Lung (tissue), 12 donors: ENCODE results near the gene RCSD1. TPM values are rescaled to one million over a fixed set of nuclear protein-coding genes. Genes with fewer than 3 reads are reported as not detected.

Source experiments
- ATAC-seq: fragments of 200-7000 bp; cut with Tn5 transposase; one replicate; pipeline ENCODE4 v1.9.1; 2020; ENCODE audit warnings: moderate number of reproducible peaks; ENCODE audit not compliant: insufficient read depth, low FRiP score
- DNase-seq, 3 donors: peaks; one replicate each; pipeline ENCODE4 v3.0.0-alpha.2; 2013 to 2017
- H3K27ac ChIP-seq, 2 donors: one replicate each; pipeline ENCODE4 v1.5.1; 2013; ENCODE audit warnings: mild to moderate bottlenecking in 2 of 2, moderate library complexity in 2 of 2, control low read depth in 1 of 2, inconsistent platforms in 1 of 2, low read depth in 1 of 2, low read length in 1 of 2
- H3K27me3 ChIP-seq, 3 donors: one replicate each; pipeline ENCODE4 v1.5.1; 2013; ENCODE audit warnings: low read length in 2 of 3; ENCODE audit not compliant: control insufficient read depth in 3 of 3, insufficient read depth in 3 of 3
- H3K36me3 ChIP-seq, 4 donors: one replicate each; pipeline ENCODE4 v1.5.1; 2013; ENCODE audit warnings: low read length in 4 of 4, mild to moderate bottlenecking in 1 of 4, moderate library complexity in 1 of 4; ENCODE audit not compliant: control insufficient read depth in 4 of 4, insufficient read depth in 4 of 4
- H3K4me1 ChIP-seq, 5 donors: one replicate each; pipeline ENCODE4 v1.5.1; 2013; ENCODE audit warnings: low read length in 5 of 5, mild to moderate bottlenecking in 2 of 5, moderate library complexity in 1 of 5; ENCODE audit not compliant: control insufficient read depth in 5 of 5, insufficient read depth in 5 of 5
- H3K4me3 ChIP-seq: one replicate; pipeline ENCODE4 v1.5.1; 2013; ENCODE audit warnings: mild to moderate bottlenecking, control low read depth, moderate library complexity
- H3K9ac ChIP-seq, 2 donors: one replicate each; pipeline ENCODE4 v1.5.1; 2013; ENCODE audit warnings: low read length in 2 of 2, control low read depth in 1 of 2; ENCODE audit not compliant: insufficient read depth in 1 of 2
- H3K9me3 ChIP-seq, 4 donors: one replicate each; pipeline ENCODE4 v1.5.1; 2013; ENCODE audit warnings: low read length in 3 of 4, mild to moderate bottlenecking in 1 of 4, moderate library complexity in 1 of 4; ENCODE audit not compliant: control insufficient read depth in 4 of 4, insufficient read depth in 3 of 4
- WGBS, 2 donors: extraction: QIAGEN DNeasy Blood & Tissue Kit; methylation state at CpG; one replicate each; pipeline ENCODE4 v1.1.7; 2013; 5-methylcytosine and 5-hydroxymethylcytosine counted together
- polyA plus RNA-seq, 2 donors: library from polyadenylated mRNA; stranded (reverse); fragments of 200-250 nt; gene quantifications; one replicate each; pipeline ENCODE4 v1.2.1, GENCODE V29; 2013
- total RNA-seq, 2 donors: library from RNA; depleted of rRNA in 1 of 2; stranded (reverse); fragments of >200 nt in 1 of 2; gene quantifications; one replicate each; pipeline ENCODE4 v1.2.1, GENCODE V29; 2014 to 2021
- TF ChIP-seq, protein P1 (sequence below): IDR thresholded peaks from 2 replicates; pipeline ENCODE4 v1.5.1; 2012; ENCODE audit warnings: mild to moderate bottlenecking; ENCODE audit errors: control extremely low read depth, extremely low read depth
- donor health status: control.
- donor health status: control.
- donor health status: Bipolar disorder and iron deficiency.
- donor health status: healthy.
- donor health status: DM: yes; HTN: yes; CAD: no.

The RCSD1 gene
- total and polyA plus RNA-seq, 4 donors = 7.6 to 29.4 (median 23.8) TPM

- H3K27ac ChIP-seq = no peak overlapping the region
- no peak overlapping the region for H3K4me3 ChIP-seq
- TF ChIP-seq, protein P1, sequence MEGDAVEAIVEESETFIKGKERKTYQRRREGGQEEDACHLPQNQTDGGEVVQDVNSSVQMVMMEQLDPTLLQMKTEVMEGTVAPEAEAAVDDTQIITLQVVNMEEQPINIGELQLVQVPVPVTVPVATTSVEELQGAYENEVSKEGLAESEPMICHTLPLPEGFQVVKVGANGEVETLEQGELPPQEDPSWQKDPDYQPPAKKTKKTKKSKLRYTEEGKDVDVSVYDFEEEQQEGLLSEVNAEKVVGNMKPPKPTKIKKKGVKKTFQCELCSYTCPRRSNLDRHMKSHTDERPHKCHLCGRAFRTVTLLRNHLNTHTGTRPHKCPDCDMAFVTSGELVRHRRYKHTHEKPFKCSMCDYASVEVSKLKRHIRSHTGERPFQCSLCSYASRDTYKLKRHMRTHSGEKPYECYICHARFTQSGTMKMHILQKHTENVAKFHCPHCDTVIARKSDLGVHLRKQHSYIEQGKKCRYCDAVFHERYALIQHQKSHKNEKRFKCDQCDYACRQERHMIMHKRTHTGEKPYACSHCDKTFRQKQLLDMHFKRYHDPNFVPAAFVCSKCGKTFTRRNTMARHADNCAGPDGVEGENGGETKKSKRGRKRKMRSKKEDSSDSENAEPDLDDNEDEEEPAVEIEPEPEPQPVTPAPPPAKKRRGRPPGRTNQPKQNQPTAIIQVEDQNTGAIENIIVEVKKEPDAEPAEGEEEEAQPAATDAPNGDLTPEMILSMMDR = no peak
- no peak overlapping the region for H3K9ac ChIP-seq
- H3K36me3 ChIP-seq = peaks cover 0 to 2% (median 0%) of the 10 kb centered on the region in 4 donors
- no peak for DNase-seq
- peaks cover 0 to 13% (median 0%) of the 10 kb centered on the region in 5 donors for H3K4me1 ChIP-seq
- 92 to 94% methylated on average over 2 of the region's 2 CpGs for WGBS, 2 donors
- no peaks in the 10 kb centered on the region for H3K9me3 ChIP-seq
- ATAC-seq = no peak
- H3K27me3 ChIP-seq = no peaks in the 10 kb centered on the region
Measured at GRCh38 chr1:167676205-167676915, 46.3 kb downstream of the RCSD1 start.

GRCh38 chr1:167676916-167677848 is 47.1 kb downstream of the RCSD1 start:
- H3K4me1 ChIP-seq = peaks cover 0 to 19% (median 0%) of the 10 kb centered on the region in 5 donors
- no peak overlapping the region for H3K4me3 ChIP-seq
- no peak overlapping the region for H3K9ac ChIP-seq
- H3K9me3 ChIP-seq = no peaks in the 10 kb centered on the region
- no peak for DNase-seq
- H3K27me3 ChIP-seq = no peaks in the 10 kb centered on the region
- 92% methylated on average over 7 of the region's 7 CpGs for WGBS, 2 donors
- peaks cover 0 to 2% (median 0%) of the 10 kb centered on the region in 4 donors for H3K36me3 ChIP-seq
- H3K27ac ChIP-seq = no peak overlapping the region
- TF ChIP-seq, protein P1 = no peak
- no peak for ATAC-seq

GRCh38 chr1:167678422-167678821 is 48.4 kb downstream of the RCSD1 start:
- no peak for DNase-seq
- 94 to 95% methylated on average over 10 of the region's 10 CpGs for WGBS, 2 donors
- no peak overlapping the region for H3K9ac ChIP-seq
- H3K4me3 ChIP-seq = no peak overlapping the region
- no peaks in the 10 kb centered on the region for H3K9me3 ChIP-seq
- peaks cover 0 to 27% (median 0%) of the 10 kb centered on the region in 5 donors for H3K4me1 ChIP-seq
- TF ChIP-seq, protein P1 = no peak
- no peaks in the 10 kb centered on the region for H3K27me3 ChIP-seq
- no peak for ATAC-seq
- H3K36me3 ChIP-seq = peaks cover 0 to 5% (median 0%) of the 10 kb centered on the region in 4 donors
- no peak overlapping the region for H3K27ac ChIP-seq
